ENCODE measurements around the gene LGALS3.

LGALS3 gene

DNA sequence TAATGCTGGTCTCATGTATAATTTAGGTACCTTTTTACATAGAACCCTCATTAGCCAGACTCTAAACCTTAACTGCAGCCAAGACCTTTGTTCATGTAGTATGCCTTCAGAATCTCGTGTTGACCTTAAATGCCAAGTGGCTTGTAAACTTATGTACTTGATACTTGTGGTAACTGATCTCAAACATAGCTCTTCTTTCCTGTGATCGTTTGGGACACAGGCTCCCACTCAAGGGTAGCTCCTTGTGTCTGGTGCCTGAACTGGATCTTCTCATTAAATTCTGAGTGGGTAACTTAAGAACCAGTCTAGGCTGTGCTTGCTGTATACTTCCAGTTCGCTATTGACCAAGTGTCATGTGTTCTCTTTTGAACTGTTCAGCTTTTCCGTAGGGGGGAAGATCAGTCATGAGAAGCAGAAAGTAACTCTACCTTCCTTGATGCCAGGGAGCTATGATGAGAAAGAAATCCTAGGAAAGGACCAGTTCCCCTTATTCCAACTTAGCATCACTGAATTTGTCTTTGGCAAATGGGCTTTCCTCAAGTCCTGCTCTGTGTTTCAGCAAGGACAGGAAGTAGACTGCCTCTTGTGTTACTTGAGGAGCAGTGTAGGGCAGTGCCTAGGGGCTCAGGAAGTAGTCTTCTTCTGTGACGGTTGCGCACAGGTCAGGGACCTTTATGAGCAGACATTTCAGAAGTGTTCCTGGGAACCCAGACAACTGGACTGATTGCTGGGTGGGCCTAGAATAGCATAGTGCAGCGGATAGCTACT lies 2.5 kb downstream of the LGALS3 start:
- DNase-seq: no peak

DNA sequence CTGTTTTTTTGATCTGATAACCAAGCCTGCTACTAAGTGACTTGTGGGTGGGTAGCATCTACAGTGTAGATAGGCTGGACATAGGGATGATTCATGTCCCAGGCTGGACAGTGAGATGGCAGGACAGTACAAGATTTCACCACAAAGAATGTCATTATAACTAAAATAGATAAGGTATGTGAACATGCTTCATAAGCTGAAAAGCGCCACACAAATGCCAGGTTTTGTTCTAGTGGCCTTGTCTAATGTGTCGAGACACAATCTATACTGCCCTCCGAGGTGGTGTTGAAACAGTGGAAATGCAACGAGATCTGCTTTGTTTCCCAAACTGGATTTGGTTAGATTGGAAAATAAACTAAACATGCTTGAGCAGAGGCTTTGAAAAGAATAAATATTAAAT lies 4.4 kb downstream of the LGALS3 start:
- no peak for DNase-seq

DNA sequence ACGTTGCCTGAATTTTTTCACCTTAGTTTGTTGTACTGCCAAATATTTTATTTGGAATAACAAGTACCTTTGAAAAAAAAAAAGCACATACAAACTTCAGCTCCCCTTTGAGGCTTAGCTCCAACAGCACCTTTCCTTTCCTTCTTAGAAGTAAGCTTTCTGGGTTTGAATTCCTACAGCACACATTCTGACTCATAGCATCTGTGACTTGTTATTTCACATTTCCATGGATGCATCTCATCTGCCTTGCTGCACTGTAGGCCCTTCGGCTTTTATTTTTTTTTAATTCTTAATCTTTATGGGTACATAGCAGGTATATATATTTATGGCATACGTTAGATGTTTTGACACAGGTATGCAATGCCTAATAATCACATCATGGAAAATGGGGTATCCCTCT lies 7.2 kb downstream of the LGALS3 start:
- no peak for DNase-seq

DNA sequence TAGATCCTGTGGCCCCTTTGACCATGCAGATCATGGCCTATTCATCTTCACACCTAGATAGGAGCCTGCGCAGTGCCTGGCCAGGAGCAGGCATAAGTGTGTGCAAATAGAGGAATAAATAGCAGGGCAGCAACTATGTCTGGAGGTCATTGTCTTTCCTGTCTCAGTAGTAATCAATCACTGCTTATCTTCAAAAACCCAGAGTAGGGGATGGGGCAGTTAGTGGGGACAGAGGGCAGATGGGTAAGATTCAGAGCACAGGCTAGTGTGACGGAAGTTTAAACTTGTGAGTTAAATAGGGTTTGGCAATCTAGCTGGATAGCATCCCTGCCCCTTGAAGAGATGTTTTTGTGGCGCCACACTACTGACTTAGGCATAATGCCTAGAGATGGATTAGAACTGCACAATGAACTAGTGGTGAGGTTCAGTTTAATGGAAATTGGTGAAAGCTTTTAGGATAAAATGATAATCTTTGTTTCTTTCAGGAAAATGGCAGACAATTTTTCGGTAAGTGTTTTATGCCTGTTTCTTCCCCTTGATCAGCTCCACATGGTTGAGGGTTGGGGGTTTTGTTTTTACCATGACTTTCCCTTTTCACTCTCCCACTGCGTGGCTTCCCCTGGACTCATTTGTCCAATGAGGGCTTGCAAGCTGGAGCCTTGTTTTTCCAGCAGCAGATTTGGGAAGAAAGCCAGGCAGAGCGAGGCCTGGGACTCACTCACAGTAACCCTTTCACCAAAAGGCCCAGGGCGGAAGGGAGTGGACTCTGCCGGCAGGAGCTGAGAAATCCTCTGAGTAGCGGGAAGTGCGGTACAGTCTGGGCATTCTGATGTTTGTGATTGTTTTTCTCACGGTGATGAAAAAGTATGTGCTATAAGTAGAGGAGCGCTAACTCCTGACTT lies 8.1 kb downstream of the LGALS3 start:
- DNase-seq: no peak

DNA sequence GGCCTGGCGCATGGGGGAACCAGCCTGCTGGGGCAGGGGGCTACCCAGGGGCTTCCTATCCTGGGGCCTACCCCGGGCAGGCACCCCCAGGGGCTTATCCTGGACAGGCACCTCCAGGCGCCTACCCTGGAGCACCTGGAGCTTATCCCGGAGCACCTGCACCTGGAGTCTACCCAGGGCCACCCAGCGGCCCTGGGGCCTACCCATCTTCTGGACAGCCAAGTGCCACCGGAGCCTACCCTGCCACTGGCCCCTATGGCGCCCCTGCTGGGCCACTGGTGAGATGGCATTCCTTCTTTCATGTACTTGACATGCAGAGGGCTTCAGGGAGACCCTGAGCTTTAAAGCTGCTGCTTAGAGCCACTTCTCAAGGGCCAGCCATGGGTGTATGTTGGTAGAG lies 9.0 kb downstream of the LGALS3 start:
- no peak for DNase-seq

DNA sequence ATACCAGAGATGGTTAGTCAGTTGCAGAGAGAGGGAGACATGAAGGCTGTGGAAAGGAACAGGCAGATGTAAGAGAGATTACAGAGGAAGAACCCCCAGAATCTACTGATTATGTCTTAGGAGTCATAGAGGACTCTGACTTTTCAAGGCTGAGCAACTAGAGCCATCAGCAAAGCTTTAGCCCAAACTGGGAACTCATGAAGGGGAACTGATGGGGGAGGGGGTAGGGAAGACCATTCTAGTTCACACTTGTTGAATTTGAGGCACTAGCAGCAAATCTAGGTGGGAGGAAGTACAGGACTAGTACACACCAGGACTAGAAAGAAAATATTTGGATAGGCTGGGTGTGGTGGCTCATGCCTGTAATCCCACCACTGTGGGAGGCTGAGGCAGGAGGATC lies 10.1 kb downstream of the LGALS3 start:
- no peak for DNase-seq

DNA sequence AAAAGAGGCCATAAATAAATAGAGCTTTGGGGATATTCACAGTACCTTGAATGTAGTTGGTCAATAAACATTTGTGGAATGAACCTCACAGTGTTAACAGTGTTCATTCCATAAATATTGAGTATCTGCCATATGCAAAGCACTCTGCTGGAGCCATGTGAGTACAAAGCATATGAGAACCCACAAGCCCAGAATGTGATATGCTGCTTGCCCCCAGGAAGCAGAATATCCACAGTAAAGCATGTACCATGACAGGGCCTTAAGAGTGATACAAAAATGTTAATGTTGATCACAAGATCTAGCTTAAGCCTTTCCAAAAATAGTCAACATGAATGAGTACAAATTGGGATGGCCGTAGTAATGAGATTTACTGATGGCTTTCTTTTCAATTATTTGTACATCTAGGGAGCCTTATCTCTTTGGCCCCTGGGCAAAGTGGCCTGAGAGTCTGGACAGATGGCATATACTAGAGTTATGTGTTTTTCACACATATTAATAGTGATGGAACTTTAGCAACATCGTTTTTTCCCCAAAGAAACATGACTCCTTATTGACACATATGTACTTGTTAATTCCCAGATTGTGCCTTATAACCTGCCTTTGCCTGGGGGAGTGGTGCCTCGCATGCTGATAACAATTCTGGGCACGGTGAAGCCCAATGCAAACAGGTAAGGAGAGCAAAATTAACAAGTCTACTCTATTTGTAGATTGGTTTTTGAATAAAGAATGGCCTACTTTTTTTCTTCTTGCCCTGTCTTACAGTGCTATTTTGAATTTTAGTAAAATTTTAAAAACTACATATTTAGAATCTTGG lies 10.9 kb downstream of the LGALS3 start:
- no peak for DNase-seq

DNA sequence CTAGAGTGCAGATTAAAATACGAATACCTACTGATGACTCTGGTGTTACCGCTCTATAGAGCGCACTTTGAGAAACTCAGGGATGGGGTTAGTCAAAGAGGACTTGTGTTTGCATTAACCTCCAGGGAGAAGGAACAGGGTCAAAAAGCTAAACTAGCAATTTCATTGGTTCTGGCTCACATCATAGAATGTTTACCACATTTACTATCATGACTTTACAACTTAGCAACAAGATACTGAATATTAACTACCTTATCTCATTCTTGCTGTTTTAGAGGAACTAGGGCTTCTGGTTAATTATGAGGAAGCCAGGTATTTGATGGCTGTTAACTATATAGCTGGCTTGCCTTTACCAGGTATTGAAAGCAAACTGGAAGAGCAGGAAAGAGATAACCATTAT lies 12.8 kb downstream of the LGALS3 start:
- no peak for DNase-seq

DNA sequence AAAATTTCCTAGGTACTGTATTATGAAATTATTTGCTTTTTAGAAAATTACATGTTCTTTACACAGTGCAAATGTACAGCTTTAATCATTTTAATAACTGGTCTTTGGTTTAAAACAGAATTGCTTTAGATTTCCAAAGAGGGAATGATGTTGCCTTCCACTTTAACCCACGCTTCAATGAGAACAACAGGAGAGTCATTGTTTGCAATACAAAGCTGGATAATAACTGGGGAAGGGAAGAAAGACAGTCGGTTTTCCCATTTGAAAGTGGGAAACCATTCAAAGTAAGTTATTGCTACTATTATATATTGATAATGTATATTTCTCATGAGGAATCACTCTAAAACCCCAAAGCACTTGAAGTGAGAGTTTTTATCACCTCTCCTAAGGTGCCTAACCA lies 13.4 kb downstream of the LGALS3 start:
- no peak for DNase-seq

DNA sequence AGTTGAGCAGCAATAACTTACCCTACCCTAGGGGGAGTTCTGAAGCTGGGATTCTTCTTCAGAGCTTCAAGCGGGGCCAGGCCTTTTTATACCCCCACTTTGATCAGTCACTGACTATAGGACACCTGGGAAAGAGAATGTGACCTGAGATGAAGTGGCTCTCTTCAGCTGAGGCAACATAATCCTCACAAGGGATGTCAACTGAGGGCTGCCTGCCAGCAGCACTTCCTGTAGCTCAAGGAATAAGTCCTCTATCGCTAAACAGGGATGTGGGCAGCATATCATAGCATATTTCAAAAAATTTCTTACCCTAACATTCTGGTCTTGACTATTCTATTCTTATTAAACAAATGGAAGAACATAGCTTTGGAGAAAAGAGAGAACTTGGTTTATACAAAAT lies 17.4 kb downstream of the LGALS3 start:
- DNase-seq: no peak

DNA sequence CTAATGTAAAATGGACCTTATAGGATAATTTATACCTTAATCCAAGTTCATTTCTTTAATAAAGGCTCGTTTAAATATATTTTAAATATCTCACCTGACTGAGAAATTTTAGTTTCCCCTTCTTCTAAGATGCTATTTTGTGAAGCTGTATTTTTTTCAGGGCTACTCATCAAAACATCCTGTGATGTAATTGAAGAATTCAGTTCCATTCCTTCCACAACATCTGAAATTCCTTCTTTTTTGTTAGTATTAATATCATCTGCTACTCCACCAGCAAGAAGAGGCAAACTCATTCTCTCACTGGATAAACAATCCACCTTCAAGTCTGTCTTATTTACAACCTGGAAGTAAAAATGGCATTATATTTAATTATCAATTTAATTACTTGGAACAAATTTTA lies 22.5 kb downstream of the LGALS3 start:
- no peak for DNase-seq

DNA sequence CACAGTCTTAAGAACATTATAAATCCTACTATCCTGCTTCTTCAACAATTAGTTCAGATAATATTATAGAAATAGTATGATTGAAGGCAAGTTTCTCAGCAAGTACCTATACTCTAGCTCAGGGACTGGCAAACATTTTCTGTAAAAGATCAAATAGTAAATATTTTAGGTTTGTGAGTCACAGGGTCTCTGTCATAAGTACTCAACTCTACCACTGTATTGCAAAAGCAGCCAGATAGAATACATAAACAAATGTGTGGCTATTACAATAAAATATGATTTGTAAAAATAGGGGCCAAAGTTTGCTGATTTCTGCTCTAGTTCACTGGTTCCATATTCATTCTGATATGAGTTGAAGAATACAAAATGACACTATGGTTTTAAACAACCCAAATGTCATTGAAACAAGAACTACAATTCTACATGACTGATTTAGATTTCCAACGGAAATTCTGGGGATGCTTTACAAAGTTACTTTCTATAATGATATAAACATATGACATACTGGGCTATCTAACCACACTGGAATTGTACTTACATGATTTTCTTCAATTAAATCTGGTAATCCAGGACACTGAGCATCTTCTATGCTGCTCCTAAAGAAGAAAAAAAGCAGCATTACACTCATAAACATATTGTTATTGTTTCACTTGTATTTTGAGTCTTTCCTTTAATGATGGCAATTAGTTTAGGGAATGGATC lies 23.2 kb downstream of the LGALS3 start:
- no peak for DNase-seq

DNA sequence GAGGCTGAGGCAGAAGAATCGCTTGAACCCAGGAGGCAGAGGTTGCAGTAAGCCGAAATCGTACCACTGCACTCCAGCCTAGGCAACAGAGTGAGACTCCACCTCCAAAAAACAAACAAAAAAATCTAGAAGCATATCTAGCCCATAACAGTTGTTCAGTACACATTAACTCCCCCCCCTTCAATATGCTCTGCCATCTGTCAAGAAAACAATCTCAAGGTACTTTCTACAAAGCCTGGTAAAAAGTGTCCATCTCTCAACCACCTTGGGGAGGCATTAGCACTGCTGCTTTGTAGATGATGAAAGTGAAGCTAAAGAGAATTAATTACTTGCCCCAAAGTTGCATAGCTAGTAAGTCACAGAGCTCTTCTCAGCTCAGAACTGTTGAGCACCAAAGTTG lies 24.9 kb downstream of the LGALS3 start:
- no peak for DNase-seq

DNA sequence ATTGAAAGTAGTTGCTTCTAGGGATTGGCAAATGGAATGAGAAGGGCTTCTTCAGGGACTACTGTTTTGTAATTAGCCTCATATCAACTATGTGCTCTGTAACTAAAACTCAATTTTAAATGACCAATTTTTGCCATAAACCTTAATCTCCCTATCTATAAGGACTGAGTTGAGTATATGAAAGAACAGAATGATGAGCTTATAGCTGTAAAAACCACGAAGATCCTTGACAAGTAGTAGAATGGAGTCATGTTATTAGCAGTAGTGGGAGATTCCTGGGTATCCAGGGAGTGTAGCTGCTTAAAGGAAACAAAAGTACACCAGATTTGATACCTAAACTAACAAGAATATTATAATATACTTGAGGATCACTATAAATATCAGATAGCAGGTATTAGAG lies 28.0 kb downstream of the LGALS3 start:
- no peak for DNase-seq

DNA sequence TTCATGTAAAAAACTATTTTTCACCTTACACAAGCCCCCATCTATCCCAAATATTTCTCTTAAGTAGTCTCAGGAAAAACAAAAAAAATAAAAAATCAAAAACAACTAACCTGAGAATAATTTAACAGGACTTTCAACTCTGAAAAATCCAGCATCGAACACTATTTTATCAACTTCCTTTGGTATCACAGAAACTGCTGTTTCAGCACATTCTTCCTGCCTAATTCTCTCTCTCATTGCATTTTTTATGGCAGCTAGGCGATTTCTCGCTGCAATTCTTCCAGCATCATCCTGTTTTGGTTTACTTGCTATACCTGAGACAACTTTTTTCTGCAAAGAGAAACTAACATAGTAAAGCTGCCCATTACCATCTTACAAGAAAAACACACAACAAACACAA lies 29.4 kb downstream of the LGALS3 start:
- DNase-seq: no peak

DNA sequence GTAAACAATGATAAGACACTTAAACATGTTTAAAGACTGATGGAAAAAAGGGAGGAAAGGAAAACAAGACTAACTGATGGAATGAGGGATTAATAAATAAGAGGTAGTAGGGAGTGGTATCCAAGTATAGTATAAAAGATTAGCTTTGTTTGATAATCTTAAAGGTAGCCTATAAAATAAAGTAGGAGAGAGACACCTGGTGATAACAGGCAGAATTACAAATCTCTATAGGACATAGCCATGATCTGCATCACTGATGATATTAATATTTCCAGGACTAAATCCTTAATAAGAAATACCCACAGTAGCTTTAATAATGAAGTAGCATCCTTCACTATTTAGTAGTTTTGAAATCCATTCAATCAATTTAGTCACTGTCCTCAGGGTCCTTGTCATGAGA lies 31.9 kb downstream of the LGALS3 start:
- DNase-seq: no peak

DNA sequence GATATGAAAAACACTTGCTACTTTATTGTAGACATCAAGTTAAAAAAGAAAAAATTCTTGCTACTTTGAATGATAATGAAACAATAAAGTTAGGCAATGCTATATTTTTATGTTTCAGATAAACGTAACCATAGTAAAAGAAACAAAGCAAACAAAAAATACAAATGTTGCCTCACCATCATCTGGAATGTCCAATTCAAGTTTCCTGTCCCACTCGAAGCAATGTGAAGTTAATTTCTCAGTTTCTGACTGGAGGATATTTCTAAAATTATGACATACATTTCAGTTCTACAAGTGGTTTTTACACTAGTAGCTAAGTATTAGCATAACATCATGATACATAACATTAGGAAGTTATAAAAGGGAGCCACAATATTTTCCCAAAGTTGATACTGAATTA lies 41.5 kb downstream of the LGALS3 start:
- DNase-seq: no peak

DNA sequence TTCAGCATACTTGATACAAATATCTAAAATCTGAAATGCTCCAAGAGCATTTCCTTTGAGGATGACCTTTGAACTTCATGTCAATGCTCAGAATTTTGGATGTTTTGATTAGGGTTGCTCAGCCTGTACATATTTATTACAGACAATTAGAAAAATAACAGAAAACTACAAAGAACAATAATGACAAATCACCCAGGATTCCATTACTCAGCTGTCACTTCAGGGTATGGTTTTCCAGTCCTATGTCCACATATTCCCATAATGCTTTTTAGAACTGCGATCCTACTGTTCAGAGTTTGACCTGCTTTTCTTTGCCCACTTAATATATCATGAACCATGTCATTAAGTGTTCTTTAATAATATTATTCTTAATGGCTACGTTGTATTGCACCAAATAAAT lies 51.0 kb downstream of the LGALS3 start:
- no peak for DNase-seq

DNA sequence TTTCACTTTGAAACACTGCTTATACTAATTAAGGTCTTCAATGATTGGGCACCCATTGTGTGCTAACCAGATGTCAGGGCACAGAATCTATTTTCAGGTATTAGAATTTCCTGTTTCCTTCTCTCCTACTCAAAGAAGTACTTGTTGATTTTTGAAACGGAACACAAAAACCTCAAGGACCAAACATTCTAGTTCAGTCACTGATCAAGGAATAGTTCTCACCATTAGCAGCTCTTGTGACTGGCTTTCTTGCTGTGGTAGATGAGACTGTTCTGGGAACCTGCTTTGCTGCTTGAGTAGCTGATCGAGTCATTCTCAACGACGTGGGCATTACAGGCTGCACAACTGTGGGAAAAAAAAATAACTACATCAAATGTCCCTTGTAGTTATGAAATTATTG lies 51.4 kb downstream of the LGALS3 start:
- no peak for DNase-seq

DNA sequence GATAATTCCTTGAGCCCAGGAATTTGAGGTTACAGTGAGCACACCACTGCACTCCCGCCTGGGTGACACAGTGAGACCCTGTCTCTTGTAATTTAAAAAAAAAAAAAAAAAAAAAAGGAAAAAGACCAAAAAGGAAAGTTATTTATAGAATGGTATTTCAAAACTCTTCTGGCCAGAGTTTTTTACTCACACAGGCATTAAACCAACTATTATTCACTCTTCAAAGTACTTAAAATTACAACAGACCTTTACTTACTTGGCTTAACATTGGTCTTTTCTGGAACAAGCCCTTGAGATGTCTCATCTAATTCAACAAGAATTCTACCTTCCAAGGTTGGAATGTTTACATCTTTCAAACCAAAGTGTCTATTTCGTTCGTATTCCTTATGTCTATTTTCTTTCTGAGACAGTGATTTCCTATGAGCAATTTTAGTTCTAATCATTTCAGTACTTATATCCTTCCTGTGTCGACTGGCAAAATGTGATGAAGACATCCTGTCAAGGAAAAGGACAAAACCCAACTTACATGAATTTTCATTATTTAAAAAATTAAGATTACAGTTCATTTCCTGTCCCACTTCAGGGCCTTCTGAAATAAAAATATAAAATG lies 59.7 kb downstream of the LGALS3 start:
- DNase-seq: no peak

DNA sequence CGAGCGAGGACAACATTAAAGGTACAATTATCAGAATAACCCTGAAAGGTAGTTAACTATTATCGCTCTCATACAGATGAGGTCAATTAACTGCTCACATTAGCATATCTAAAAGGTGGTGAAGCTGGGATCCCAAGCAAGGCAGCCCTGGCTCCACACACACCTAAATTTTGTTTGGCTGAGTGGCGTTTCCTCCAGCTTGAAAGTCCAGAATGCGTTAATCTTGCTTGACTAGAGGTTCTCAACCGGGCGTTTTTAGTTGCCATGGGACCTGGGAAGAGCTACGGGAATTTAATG lies 61.8 kb downstream of the LGALS3 start:
- DNase-seq: no peak

DNA sequence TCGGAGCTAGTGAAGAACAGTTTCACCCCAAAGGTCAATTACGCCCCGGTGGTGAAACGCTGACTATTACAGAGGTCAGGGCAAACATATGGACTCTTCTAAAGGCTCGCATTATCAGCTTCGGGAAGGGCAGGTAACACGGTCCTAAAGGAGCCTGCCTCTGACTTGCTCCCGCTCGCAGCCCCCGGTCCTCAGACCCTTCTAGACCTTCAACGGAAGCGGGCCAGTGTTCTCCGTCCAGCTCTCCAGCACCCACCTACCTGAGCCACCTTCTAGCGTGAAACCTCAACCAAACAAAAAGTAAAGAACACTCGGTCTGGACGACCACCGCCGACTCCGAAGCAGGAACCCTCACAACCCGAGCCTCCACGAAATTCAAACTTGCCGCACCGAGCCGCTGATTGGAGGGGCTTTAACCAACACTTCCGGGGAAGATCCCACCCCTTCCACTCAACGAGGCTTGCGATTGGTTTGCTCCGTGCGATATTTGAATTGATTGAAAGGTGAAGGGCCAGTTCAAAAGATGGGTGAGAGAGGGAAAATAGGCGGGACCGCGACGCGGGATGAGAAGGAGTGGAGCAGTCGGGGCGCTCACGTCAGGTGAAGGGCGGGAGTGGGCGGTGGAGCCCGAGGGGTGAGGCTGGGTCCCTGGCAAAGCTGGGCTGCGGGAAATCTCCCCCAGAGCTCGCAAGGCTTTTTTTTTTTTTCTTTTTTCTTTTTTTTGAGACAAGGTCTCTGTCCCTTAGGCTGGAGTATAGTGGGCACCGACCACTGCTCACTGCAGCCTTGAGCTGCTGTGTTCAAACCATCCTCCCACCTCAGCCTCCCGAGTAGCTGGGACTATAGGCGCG lies 62.4 kb downstream of the LGALS3 start, which contains the start of gene DLGAP5:
Gene DLGAP5 (minus strand): TSS at position 383 of the 851 bp plus-strand sequence. CDS start 2,406 bp downstream, outside the sequence.
- peak; percentile 96 for DNase-seq

Data from retina (tissue), 1 donor.